ENCODE results near the gene C1orf94. TPM values are rescaled to one million over a fixed set of nuclear protein-coding genes. Genes with fewer than 3 reads are reported as not detected.
"Not testable (repeated sequence)": the region's sequence is repeated elsewhere in the genome, so short reads cannot be mapped to it uniquely, and the experiment has no call there.

The C1orf94 gene
- total RNA-seq, 2 donors from 2014 or later, result not detected

GRCh38 chr1:34178072-34178471 is 1.4 kb downstream of the C1orf94 start:
- no peak for DNase-seq (ENCODE audit: low spot score)
- Mint-ChIP-seq H3K4me1 (ENCODE audit: low read depth in 2 of 2) (no peaks in the 10 kb centered on the region), H3K4me3 (no peak overlapping the region), H3K9me3 (no peaks in the 10 kb centered on the region), H3K27me3 (peaks cover 39 to 70% of the 10 kb centered on the region in 2 donors), H3K27ac (no peak overlapping the region), H3K36me3 (no peaks in the 10 kb centered on the region)
- no peak for ATAC-seq

DNA sequence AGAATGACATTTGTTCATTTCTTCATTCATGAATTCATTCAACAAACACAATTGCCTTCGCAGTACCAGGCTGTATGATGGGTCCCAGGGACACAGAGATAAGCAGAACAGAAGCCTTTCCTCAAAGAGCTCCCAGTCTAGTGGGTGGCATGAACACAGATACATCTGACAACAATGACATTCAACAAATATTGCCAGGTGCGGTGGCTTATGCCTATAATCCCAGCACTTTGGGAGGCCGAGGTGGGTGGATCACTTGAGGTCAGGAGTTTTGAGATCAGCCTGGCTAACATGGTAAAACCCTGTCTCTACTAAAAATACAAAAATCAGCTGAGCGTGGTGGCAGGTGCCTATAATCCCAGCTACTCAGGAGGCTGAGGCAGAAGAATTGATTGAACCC is 6.7 kb downstream of the C1orf94 start:
- not testable (repeated sequence) for H3K27ac Mint-ChIP-seq; H3K9me3 Mint-ChIP-seq; H3K4me3 Mint-ChIP-seq; H3K4me1 Mint-ChIP-seq (ENCODE audit: low read depth in 2 of 2); DNase-seq (ENCODE audit: low spot score); H3K36me3 Mint-ChIP-seq; ATAC-seq
- peaks cover 36 to 66% of the 10 kb centered on the region in 2 donors for H3K27me3 Mint-ChIP-seq

DNA sequence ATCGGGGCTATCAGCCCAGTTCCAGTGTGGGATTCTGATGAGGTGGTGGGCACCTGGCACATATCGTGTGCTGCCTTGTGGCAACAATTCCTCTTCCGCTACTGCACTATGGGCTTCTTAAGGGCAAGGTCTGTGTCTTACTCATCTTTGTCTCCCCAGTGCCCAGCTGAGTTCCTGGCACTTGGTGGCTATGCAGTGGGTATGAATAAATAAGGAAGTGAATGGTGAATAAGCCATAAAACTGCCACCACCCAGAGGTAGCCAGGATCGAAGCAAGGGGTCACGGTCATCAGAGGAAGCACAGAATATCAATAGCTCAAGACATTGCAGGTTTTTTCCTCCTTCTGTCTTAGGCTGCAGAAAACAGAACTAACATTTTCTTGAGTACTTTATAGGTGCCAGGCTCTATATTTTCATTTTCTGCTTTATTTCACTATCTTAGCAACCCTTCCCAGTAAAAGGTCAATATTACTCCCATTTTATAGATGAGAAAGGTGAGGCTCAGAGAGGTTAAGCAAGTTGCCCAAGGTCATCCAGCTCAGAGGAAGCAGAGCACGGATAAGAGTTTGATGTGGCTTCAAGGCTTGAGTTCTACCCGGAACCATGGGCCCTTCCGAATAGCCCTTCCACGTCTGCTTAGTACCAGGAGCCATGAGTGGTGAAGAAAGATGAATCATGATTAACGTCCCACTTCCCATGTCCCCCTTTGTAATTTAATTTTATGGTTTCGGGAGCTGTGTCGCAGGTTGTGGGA is 10.2 kb downstream of the C1orf94 start:
- ATAC-seq (no peak), DNase-seq (ENCODE audit: low spot score) (no peak)
- H3K36me3 Mint-ChIP-seq, result no peaks in the 10 kb centered on the region
- no peaks in the 10 kb centered on the region for H3K9me3 Mint-ChIP-seq
- no peak overlapping the region for H3K4me3 Mint-ChIP-seq
- H3K4me1 Mint-ChIP-seq (ENCODE audit: low read depth in 2 of 2), result no peaks in the 10 kb centered on the region
- peaks cover 28 to 55% of the 10 kb centered on the region in 2 donors for H3K27me3 Mint-ChIP-seq
- no peak overlapping the region for H3K27ac Mint-ChIP-seq

- H3K4me3 Mint-ChIP-seq, result no peak overlapping the region
- H3K27ac Mint-ChIP-seq, result no peak overlapping the region
- no peaks in the 10 kb centered on the region for H3K9me3 Mint-ChIP-seq
- DNase-seq (ENCODE audit: low spot score) (no peak), ATAC-seq (no peak)
- no peaks in the 10 kb centered on the region for H3K36me3 Mint-ChIP-seq
- no peaks in the 10 kb centered on the region for H3K4me1 Mint-ChIP-seq (ENCODE audit: low read depth in 2 of 2)
- H3K27me3 Mint-ChIP-seq, result peaks cover 38 to 61% of the 10 kb centered on the region in 2 donors
Observed at GRCh38 chr1:34188418-34188817, 11.7 kb downstream of the C1orf94 start.

DNA sequence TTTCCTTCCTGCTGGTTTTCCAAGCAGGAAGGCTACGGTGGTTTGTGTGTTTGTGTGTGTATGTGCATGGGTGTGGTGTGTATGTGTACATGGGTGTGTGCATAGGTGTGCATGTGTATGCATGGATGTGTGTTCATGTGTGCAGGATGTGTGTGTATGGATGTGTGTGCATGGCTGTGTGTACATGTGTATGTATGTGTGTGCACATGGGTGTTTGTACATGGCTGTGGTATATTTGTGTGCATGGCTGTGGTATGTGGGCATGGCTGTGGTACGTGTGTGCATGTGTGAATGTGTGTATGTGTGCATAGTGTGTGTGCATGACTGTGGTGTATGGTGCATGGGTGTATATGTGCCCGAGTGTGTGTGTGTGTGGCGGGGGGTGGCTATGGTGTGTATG is 12.3 kb downstream of the C1orf94 start:
- Mint-ChIP-seq H3K27ac (no peak overlapping the region), H3K36me3 (no peaks in the 10 kb centered on the region), H3K9me3 (no peaks in the 10 kb centered on the region), H3K4me3 (no peak overlapping the region), H3K27me3 (peaks cover 41 to 57% of the 10 kb centered on the region in 2 donors), H3K4me1 (ENCODE audit: low read depth in 2 of 2) (no peaks in the 10 kb centered on the region)
- ATAC-seq, result peak in 1 of 2 donors; percentile 35
- no peak for DNase-seq (ENCODE audit: low spot score)

- H3K4me1 Mint-ChIP-seq (ENCODE audit: low read depth in 2 of 2), result no peaks in the 10 kb centered on the region
- no peak overlapping the region for H3K4me3 Mint-ChIP-seq
- peak in 1 of 2 donors; percentile 8 for ATAC-seq
- no peak for DNase-seq (ENCODE audit: low spot score)
- H3K9me3 Mint-ChIP-seq, result no peaks in the 10 kb centered on the region
- H3K36me3 Mint-ChIP-seq, result no peaks in the 10 kb centered on the region
- peaks cover 36 to 50% of the 10 kb centered on the region in 2 donors for H3K27me3 Mint-ChIP-seq
- H3K27ac Mint-ChIP-seq, result no peak overlapping the region
Observed at GRCh38 chr1:34190692-34191091, 14.0 kb downstream of the C1orf94 start.

DNA sequence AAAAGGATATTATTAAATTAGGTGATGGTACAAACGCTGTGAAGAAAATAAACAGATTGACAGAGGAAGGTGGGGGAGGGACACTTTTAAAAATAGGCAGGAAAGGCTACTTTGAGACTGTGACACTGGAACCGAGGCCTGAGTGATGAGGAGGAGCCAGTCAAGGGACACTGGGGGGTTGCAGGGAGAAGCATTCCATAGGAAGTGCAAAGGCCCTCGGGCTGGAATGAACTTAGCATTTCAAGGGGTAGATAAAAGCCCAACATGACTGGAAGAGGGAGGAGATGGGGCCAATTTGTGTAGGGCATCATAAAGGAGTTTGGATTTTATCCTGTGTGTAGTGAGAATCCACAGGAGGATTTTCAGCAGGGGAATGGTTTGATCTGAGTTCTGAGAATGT is 15.9 kb downstream of the C1orf94 start:
- Mint-ChIP-seq H3K4me1 (ENCODE audit: low read depth in 2 of 2) (no peaks in the 10 kb centered on the region), H3K27ac (no peak overlapping the region)
- DNase-seq (ENCODE audit: low spot score), result no peak

GRCh38 chr1:34199927-34200326 is 23.2 kb downstream of the C1orf94 start:
- peaks cover 8 to 23% of the 10 kb centered on the region in 2 donors for H3K27me3 Mint-ChIP-seq
- no peaks in the 10 kb centered on the region for H3K4me1 Mint-ChIP-seq (ENCODE audit: low read depth in 2 of 2)
- H3K36me3 Mint-ChIP-seq, result no peaks in the 10 kb centered on the region
- H3K27ac Mint-ChIP-seq, result no peak overlapping the region
- DNase-seq (ENCODE audit: low spot score) (no peak), ATAC-seq (no peak)
- H3K9me3 Mint-ChIP-seq, result no peaks in the 10 kb centered on the region
- no peak overlapping the region for H3K4me3 Mint-ChIP-seq

More for the DNA sequence above, 15.9 kb downstream of the C1orf94 start:
- Mint-ChIP-seq H3K27me3 (peaks cover 29 to 39% of the 10 kb centered on the region in 2 donors), H3K4me3 (no peak overlapping the region), H3K36me3 (no peaks in the 10 kb centered on the region), H3K9me3 (no peaks in the 10 kb centered on the region)
- no peak for ATAC-seq

- H3K4me3 Mint-ChIP-seq, result no peak overlapping the region
- H3K27ac Mint-ChIP-seq, result no peak overlapping the region
Observed at GRCh38 chr1:34212673-34213072, 36.0 kb downstream of the C1orf94 start.

DNA sequence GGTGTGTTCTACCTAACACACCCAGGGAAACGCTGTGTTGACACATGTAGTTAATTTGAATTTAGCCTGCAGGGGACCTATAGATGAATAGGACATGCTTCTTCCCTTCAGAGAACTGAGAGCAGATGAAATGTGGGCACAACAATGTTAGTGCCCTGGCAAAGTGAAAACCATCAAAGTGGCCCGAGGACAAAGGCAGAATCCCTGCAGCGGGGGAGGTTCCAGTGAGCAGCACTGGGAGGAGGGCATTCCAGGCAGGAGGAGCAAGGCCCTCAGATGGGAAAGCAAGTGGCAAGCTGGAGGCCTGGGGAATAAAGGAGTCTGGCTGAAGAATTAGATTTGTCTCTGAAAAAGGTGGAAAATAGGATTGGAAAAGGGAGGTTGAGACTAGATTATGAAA is 37.2 kb downstream of the C1orf94 start:
- Mint-ChIP-seq H3K4me3 (no peak overlapping the region), H3K27me3 (peaks cover 2 to 5% of the 10 kb centered on the region in 2 donors), H3K27ac (no peak overlapping the region), H3K9me3 (no peaks in the 10 kb centered on the region), H3K36me3 (no peaks in the 10 kb centered on the region), H3K4me1 (ENCODE audit: low read depth in 2 of 2) (no peaks in the 10 kb centered on the region)
- no peak for DNase-seq (ENCODE audit: low spot score)
- no peak for ATAC-seq

More at GRCh38 chr1:34212673-34213072, 36.0 kb downstream of the C1orf94 start:
- Mint-ChIP-seq H3K9me3 (no peaks in the 10 kb centered on the region), H3K27me3 (no peaks in the 10 kb centered on the region), H3K36me3 (no peaks in the 10 kb centered on the region), H3K4me1 (ENCODE audit: low read depth in 2 of 2) (no peaks in the 10 kb centered on the region)
- ATAC-seq (no peak), DNase-seq (ENCODE audit: low spot score) (no peak)

- ATAC-seq (no peak), DNase-seq (ENCODE audit: low spot score) (no peak)
- Mint-ChIP-seq H3K27ac (no peak overlapping the region), H3K27me3 (peaks cover 27 to 51% of the 10 kb centered on the region in 2 donors), H3K4me1 (ENCODE audit: low read depth in 2 of 2) (no peaks in the 10 kb centered on the region), H3K36me3 (no peaks in the 10 kb centered on the region), H3K9me3 (no peaks in the 10 kb centered on the region), H3K4me3 (no peak overlapping the region)
Observed at GRCh38 chr1:34231441-34231840, 54.7 kb downstream of the C1orf94 start.

GRCh38 chr1:34235594-34235993 is 58.9 kb downstream of the C1orf94 start:
- no peak for ATAC-seq
- Mint-ChIP-seq H3K27ac (no peak overlapping the region), H3K27me3 (peaks cover 21 to 49% of the 10 kb centered on the region in 2 donors)

DNA sequence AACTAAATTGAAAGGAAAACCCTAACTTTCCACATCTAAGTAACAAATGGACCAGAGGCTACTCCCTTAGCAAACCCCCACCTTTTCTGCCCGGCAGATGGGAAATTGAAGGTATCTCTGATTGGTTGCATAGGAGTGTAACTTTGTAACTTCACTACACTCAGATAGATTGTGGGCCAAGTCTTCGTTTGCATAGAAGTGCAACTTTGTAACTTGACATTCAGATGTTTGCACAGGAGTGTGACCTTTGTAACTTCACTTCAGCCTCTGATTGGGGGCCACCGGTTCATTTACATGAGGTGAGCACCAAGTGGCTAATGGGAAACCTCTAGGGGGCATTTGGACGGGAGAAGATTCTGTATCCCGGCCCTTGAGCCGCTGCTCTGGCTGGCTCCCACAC is 59.4 kb downstream of the C1orf94 start:
- no peak overlapping the region for H3K4me3 Mint-ChIP-seq
- H3K9me3 Mint-ChIP-seq, result no peaks in the 10 kb centered on the region
- no peaks in the 10 kb centered on the region for H3K36me3 Mint-ChIP-seq
- no peaks in the 10 kb centered on the region for H3K4me1 Mint-ChIP-seq (ENCODE audit: low read depth in 2 of 2)
- DNase-seq (ENCODE audit: low spot score) (no peak), ATAC-seq (no peak)
- H3K27me3 Mint-ChIP-seq, result peaks cover 17 to 44% of the 10 kb centered on the region in 2 donors
- H3K27ac Mint-ChIP-seq, result no peak overlapping the region

More at GRCh38 chr1:34235594-34235993, 58.9 kb downstream of the C1orf94 start:
- no peaks in the 10 kb centered on the region for H3K4me1 Mint-ChIP-seq (ENCODE audit: low read depth in 2 of 2)
- no peak for DNase-seq (ENCODE audit: low spot score)
- no peaks in the 10 kb centered on the region for H3K9me3 Mint-ChIP-seq
- H3K36me3 Mint-ChIP-seq, result no peaks in the 10 kb centered on the region
- H3K4me3 Mint-ChIP-seq, result no peak overlapping the region

GRCh38 chr1:34237151-34237815 is 60.6 kb downstream of the C1orf94 start:
- Mint-ChIP-seq H3K4me3 (no peak overlapping the region), H3K27ac (no peak overlapping the region), H3K36me3 (no peaks in the 10 kb centered on the region), H3K9me3 (no peaks in the 10 kb centered on the region), H3K27me3 (peaks cover 17 to 39% of the 10 kb centered on the region in 2 donors), H3K4me1 (ENCODE audit: low read depth in 2 of 2) (no peaks in the 10 kb centered on the region)
- DNase-seq (ENCODE audit: low spot score), result no peak
- ATAC-seq, result peak in 1 of 2 donors; percentile 40
